Muscle of arm (tissue), 12 donors: ENCODE results near the gene EPHB1. TPM values are rescaled to one million over a fixed set of nuclear protein-coding genes. Genes with fewer than 3 reads are reported as not detected.

ENCODE experiments used
- DNase-seq: peaks from one replicate; pipeline ENCODE4 v3.0.0-alpha.2; 2013
- polyA plus RNA-seq, 12 donors: library from polyadenylated mRNA; unstranded; fragments of 120-200 nt; gene quantifications; one replicate each; pipeline ENCODE4 v1.2.1, GENCODE V29; 2013; ENCODE audit not compliant: insufficient read length in 12 of 12

The EPHB1 gene
- polyA plus RNA-seq, 12 donors = 7.2 to 59.6 (median 40.0) TPM; not detected in 1

- DNase-seq = no peak
Measured at GRCh38 chr3:134910026-134910425, 115.0 kb downstream of the EPHB1 start.

GRCh38 chr3:134911586-134912548, 116.8 kb downstream of the EPHB1 start:
- no peak for DNase-seq

DNA sequence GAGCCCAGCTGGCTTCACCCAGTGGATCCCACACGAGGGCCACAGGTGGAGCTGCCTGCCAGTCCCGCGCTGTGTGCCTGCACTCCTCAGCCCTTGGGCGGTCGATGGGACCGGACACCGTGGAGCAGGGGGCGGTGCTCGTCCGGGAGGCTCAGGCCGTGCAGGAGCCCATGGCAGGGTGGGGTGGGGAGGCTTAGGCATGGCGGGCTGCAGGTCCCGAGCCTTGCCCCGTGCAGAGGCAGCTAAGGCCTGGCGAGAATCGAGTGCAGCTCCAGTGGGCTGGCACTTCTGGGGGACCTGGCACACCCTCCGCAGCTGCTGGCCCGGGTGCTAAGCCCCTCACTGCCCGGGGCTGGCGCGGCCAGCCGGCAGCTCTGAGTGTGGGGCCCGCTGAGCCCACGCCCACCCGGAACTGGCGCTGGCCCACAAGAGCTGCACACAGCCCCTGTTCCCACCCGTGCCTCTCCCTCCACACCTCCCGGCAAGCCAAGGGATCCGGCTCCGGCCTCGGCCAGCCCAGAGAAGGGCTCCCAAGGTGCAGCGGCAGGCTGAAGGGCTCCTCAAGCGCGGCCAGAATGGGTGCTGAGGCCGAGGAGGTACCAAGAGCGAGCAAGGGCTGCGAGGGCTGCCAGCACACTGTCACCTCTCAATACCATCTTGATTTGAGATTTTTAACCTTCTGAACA, 121.4 kb downstream of the EPHB1 start:
- DNase-seq = no peak

DNA sequence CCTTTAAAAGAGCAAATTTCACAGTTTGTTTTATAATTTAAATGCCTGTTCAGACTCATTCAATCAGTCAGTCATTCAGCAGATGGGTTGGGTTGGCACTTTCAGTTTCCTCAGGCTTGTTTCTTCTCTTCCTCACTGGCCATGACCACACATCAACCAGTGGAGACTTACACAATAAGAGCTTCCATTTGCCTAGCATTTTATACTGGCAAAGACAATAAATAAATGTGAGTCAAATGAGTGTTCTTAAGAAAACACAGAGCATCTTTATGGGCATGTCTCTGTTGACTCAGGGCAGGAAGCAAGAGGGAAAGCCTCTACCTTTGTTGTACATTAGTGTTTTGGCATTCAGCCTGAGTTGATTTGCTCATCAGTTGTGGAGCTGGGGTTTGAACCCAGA, 122.6 kb downstream of the EPHB1 start:
- no peak for DNase-seq

DNA sequence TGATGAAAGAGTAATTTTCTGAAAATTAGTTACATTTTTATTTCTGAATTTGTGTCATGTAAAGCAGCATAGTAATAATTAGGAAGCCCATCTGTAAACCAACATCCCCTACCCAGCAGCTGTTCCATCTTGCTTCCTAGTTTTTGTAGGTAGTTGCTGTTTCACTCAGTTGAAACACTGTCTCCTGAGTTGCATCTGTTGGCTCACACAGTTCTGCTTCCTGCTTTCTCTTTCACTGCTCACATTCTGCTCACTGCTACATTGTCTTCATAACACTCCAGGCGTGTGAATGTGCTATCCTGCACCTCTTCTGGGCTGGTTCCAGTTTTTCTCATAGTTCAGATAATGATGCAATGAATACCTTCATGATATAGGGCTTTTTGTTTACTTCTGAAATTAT, 123.4 kb downstream of the EPHB1 start:
- DNase-seq = no peak

DNA sequence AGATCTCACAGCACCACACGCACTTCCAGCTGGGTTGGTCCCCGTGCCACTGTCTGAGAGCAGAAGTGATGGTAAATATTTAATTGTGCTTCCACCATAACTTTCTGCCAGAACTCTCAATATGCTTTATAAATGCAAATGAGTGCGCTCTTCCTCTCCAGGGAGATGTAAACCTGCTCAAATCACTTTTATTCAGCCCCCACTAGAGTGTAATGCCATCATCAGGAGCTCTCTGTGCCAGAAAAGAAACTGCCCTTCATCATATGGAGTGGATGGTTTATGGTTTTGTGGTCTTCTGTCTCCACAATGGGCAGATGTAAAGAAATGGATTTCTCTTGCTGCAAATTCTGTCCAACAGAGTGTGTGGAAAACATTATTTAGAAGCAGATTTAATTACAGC, 127.0 kb downstream of the EPHB1 start:
- no peak for DNase-seq

DNA sequence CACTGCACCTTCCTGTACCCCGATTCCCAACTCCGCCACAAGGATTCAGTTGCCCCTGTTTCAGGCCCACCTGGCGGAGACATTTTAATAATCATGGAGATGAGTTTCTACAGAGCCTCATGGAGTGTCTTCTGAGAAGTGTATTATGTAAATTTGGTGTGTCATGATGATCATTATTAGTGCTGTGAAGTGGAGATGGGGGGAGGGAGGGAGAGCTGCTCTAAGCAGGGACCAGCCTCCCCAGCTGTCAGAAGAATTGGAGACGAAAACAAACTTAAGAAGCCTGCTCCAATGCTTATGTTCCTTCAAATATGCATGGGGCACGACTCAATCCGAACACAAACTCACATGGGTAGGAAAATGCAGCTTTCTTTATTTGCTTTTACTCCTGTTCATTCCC, 127.8 kb downstream of the EPHB1 start:
- DNase-seq = no peak

GRCh38 chr3:134923286-134923685, 128.2 kb downstream of the EPHB1 start:
- no peak for DNase-seq

GRCh38 chr3:134927599-134927998, 132.5 kb downstream of the EPHB1 start:
- DNase-seq = no peak

GRCh38 chr3:134928392-134928791, 133.3 kb downstream of the EPHB1 start:
- no peak for DNase-seq

DNA sequence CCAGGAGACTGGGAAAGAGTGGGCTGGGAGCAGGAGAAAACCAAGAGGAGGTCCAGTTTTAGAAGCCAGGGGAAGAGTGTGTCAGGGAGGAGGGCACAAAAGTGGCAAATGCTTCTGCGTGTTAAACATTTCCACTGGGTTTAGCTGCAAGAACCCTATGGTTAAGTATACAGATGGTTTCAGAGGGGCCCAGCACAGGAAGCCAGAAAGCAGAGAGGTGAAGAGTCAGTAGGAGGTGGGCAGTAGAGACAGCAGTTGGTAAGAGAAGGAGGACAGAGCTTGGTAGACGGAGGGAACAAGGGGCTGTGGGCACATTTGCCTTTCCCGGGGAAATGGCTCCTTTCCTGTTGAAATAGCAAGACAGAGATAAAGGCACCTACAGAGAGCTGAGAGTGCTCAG, 133.8 kb downstream of the EPHB1 start:
- DNase-seq = no peak

GRCh38 chr3:134929976-134930375, 134.9 kb downstream of the EPHB1 start:
- no peak for DNase-seq

GRCh38 chr3:134931045-134931785, 136.2 kb downstream of the EPHB1 start:
- DNase-seq = no peak

DNA sequence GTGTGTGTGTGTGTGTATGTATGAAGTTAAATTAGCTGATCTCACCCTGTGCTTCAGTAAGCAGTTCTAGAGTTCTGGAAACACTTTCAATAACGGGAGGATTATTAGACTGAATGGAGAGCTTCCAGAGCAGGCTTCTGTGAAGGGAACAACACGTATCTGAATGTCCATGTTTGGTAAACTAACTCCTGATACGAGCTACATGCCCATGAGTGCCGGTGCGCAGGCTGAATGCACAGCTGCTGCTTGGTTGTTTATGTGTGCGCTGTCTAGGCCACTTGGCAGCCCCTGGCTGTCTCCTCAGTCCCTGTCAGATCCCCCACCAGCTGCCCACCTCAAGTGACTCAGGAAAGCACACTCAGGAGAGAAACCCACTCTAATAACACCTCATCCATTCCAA, 137.0 kb downstream of the EPHB1 start:
- DNase-seq = no peak

DNA sequence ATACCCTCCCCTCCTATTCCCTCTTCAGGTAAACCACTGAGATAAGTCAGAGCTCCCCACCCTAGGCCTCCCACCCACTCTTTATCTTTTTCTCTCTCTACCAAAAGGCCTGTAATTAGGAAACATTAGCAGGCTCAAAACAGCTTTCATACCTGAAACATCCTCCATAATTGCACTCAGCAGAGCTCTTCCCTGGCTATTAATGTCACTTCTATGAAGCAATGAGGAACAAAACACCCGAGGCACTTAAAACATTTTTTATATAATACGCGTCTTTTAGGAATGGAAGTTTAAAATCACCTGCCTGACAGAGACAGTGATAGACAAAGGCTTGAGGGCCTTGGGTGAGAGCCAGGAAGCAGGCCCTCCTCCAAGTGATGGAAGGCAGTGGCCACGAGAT, 138.9 kb downstream of the EPHB1 start:
- no peak for DNase-seq

- no peak for DNase-seq
Measured at GRCh38 chr3:134934933-134935332, 139.9 kb downstream of the EPHB1 start.

GRCh38 chr3:134937256-134938028, 142.4 kb downstream of the EPHB1 start:
- no peak for DNase-seq

GRCh38 chr3:134938029-134938525, 143.0 kb downstream of the EPHB1 start:
- DNase-seq = no peak

DNA sequence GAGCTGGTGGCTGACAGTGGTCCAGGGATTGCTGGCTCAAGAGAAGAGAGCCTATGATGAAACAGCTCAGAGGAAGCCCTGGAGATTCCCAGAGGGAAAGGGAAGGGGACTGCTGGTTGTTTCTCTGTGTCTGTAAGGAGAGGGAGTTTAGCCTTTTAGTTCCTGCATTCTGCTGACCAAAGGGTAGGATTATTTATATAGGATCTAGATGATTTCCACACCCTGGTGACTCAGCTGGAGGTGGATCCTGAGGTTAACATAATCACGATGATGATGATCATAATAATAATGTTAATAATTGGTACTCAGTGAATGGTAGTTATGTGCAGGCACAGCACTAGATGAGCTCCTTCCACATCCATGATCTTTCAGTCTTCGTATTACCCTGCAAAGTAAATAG, 144.9 kb downstream of the EPHB1 start:
- DNase-seq = no peak

GRCh38 chr3:134941820-134942219, 146.8 kb downstream of the EPHB1 start:
- no peak for DNase-seq

- DNase-seq = no peak
Measured at GRCh38 chr3:134944429-134944828, 149.4 kb downstream of the EPHB1 start.
